Effector CD8-positive, alpha-beta T cell (primary cell): ENCODE results near the gene NRXN3.

Experiments
- DNase-seq: peaks from one replicate; lab custom pipeline; 2025; lab: John Stamatoyannopoulos, UW
- total RNA-seq, 4 experiments: gene quantifications; one replicate each; lab custom pipeline; 2026; lab: John Stamatoyannopoulos, UW

The NRXN3 gene
- total RNA-seq = 0 to 0.54 (median 0.13) reads per million in 4 experiments

DNA sequence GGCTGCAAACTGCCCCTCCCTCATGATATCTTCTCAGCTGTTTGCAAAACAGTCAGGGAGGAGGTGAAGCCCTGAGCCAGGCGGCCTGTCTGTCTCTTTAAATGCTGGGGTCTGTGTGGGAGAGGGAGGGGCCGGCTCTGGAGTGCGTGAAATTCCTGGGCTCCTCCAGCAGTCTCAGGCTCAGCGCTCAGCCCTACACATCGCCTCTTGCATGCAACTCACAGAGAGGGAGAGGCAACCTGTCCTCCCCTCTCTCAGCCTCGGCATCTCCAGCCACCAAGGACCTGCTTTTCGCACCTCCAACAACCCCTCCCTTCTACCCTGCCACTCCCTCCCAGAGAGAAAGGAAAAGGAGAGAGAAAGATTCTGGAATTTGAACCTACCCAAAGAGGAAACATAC is at the start of gene NRXN3:
Gene NRXN3 (plus strand): TSS at position 171 of the 400 bp plus-strand sequence. CDS start 72,721 bp downstream, outside the sequence.
- no peak for DNase-seq

DNA sequence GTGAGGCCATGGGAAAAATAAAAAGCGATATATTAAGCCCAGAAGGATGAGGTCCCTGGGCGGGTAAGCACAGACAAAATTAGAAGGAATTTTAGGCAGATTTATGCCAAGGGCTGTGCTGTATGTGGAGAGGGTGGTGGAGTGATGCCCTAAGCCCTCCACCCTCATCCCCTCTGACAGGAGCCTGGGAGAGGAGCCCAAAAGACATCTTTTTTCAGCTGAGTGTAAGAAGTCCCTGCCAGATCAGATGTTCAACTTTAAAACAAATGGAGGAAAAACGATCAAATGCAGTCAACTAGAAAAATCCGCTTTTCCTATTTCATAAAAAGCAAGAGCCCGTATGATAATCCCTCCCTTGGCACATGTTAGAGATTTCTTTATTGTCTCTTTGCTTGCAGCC is 47.7 kb upstream of the NRXN3 start:
- DNase-seq = no peak

DNA sequence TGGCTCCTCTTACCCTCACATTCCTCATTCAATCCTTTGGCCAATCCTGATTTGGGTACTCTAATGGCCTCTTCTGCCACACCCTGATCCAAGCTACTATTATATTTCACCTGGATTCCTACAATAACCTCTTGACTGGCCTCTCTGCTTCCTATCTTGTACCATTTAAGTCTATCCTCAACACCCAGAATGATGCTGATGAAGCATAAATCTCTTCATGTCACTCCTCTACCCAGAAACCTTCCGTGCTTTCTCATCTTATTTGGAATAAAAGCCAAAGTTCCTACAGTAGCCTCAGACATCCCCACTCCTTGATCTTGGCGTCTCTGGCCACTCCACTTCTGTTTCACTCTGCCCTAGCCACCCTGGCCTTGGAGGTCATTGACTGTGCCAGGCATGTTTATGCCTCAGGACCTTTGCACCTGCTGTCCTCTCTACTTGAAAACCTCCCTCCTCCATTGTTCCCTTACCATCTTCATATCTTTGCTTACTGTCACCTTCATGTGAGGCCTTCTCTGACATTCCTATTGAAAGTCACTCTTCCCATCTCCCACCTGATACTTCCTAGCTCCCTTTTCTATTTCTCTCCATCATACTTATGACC is 46.4 kb upstream of the NRXN3 start:
- no peak for DNase-seq

DNA sequence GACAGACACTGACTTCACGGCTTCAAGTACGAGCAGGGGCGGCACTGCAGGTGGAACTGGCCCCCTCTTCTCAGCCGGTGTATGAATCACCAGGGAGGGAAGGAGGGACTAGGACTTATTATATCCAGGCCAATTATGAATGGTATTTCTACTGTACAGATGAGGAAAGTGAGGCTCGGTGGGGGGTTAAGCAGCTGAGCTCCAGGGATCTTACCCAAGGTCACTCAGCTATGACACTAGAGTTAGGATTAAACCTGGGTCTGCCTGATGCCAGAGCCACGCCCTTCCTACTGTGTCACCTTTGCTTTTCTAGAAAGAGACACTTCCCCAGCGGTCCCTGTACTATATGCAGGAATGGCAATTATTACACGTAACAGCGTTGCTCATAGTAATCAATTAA is 42.2 kb upstream of the NRXN3 start:
- no peak for DNase-seq

- no peak for DNase-seq
Measured at GRCh38 chr14:78129375-78129774, 40.8 kb upstream of the NRXN3 start.

DNA sequence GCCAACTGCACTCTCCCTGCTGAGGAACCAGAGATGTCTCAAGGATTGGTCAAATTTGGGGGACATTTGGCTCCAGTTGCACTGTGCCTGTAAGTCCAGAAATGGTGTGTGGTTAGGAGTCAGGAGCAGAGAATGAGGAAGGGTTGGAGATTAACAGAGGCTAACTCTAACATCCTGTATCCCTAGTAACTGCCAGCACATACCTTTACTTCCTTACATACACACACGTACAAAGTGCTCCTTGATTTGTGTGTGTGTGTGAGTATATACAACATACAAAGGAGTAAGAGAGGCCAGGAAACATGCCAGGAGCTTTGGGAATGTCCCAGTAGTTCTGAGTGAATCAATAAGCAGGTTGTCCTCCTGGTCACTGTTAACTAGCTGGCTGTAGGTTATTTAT is 39.8 kb upstream of the NRXN3 start:
- DNase-seq = no peak

DNA sequence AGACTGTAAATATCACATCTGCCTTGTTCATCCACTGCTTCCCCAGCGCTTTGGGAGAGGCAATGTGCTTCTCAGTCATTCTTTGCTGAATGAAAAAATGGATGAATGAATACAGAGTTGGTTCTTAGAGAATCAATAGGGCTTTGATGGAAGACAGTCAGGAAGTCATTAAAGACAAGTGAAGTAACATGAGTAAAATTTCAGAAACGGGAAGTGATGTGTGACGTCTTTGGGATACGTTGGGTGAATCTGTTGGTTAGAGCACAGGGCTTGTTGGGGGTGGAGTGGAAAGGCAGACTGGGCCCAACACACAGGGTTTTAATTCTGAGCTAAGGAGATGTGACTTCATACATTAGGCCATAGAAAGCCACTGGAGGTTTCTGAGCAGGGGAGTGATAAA is 39.0 kb upstream of the NRXN3 start:
- no peak for DNase-seq

DNA sequence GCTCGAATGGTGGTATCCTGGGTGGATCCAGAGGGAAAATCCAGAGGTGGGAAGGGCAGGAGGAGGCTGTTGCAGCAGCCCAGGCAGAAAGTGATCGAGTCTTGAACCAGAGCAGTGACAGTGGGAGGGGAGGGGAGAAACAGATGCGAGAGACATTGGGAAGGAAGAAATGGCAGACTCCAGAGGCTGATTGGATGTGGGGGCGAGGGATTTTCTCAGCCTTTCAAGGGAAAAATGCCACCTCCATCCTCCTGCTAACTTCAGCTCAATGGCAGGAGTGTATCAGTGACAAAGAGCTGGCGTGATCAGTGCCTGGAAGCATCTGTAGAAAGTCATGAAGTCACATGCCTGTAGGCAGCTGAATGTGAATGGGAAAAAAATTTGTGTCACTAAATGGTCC is 38.6 kb upstream of the NRXN3 start:
- no peak for DNase-seq

DNA sequence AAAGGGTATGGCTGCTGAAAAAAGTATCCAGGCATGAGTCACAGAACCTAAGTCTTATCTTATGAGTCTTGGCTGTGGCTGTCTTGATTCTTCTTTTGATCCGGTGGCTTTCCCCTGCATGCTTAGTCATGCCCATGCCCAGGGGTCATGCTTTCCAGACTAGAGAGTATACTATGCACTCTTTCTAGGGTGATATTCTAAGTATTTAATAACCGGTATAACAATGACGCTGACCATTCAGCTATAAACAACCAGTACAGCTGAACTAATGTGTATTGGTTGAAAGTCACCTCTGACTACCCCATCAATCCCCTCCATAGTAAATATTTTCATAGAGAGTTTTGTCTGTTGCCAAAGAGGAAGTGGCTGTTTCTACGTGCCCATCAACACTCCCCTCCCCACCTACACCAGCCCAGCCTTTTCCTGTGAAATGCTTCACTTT is 34.7 kb upstream of the NRXN3 start:
- DNase-seq = no peak

- DNase-seq = no peak
Measured at GRCh38 chr14:78136695-78137094, 33.5 kb upstream of the NRXN3 start.

- DNase-seq = no peak
Measured at GRCh38 chr14:78141590-78141989, 28.6 kb upstream of the NRXN3 start.

GRCh38 chr14:78142998-78143397 is 27.2 kb upstream of the NRXN3 start:
- DNase-seq = no peak

GRCh38 chr14:78143489-78144145 is 26.6 kb upstream of the NRXN3 start:
- DNase-seq = no peak

DNA sequence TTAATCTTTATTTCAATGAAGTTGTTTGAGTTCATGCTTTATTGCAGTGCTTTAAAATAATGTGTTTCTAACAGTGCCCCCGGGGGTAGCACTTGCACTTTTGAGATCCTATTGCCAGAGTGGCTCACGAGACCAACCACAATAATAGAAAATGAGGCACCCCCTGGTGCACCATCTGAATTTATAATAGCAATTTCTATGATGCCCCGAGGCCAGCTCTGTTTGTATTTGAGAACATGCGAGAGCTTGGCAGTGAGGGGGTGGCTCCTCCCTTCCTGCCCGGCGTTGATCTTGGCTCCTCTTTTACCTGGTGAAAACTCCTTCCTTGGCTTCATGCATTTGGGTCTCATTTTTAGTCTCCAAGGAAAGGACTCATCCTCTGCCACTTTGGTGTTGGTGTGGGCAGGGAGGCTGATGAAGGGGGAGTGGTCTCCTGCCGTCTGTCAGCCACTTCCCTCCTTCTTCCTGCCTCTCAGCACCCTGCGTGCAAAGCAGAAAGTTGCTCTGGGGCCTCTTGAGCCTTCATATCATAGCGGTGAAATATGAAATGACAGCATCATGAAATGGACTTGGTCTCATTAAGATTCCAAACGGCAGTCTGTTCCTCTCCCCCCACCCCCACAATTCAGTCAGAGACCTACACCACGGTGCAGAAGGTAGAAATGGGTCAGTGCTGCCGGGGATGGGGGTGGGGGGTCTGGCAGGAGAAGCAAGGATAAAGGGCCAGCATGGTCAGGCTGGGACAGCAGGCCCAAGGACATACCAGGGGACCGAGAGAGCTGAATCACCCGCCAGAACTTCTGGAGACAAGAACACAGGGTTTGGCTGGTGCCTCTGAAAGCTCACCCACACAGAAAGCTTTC is 17.7 kb upstream of the NRXN3 start:
- no peak for DNase-seq

- no peak for DNase-seq
Measured at GRCh38 chr14:78153064-78153341, 17.2 kb upstream of the NRXN3 start.

DNA sequence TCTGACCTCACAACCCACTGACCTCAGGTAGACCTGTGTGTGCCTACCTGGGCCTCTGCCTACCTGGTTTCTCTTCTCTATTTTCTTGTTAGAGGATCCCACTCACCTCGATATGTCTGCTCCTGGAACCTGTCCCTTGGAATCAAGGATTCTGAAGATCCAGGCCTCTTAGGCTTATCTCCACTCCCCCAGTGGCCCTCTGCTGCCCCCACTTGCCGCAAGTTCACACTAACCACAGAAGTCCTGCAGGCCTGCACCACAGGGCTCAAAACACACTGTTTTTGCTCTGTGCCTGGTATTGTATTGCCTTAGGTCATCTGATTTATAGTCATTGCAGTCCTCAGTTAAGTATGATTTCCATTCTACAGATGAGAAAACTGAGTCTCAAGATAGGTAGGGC is 15.3 kb upstream of the NRXN3 start:
- no peak for DNase-seq

GRCh38 chr14:78156196-78156595 is 14.0 kb upstream of the NRXN3 start:
- DNase-seq = no peak

- no peak for DNase-seq
Measured at GRCh38 chr14:78157494-78158437, 12.4 kb upstream of the NRXN3 start.

DNA sequence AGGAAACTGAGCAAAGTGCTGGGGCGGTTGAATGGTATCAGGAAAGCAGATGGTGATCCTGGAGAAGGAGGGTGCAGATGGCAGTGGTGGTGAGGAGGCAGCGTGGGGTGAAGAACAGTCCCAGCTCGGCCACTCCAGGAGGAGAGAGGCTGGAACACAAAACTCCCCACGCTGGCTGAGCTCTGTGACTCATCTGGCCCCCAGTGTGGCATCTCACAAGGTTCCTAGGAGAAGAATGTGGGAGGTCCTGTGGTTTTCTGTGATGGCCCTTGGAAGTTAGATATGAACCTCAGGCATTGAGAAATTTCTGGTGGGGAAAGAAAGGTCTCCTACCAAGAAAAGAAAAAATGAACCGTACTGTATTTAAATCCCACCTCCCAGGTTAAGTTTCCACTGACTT is 8.0 kb upstream of the NRXN3 start:
- no peak for DNase-seq

GRCh38 chr14:78164226-78164853 is 5.8 kb upstream of the NRXN3 start:
- DNase-seq = no peak

DNA sequence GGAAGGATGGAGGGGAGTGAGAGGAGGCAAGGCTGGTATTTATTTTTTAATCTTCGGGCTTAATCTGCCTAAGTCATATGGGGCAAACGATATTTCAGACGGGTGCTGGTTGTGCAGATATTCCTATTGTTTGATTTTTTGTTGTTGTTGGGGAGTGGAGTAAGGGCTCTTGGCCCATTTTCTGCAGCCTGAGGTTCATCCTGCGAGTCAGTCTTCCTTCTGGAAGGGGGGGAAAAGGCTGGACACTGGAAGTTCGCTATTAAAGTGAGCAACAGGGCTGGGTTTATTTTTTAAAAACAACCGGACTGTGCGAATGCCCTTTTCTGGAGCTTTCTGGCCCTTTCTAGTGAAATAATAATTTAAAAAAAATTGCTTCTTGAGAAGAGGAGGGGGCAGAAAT is 2.3 kb downstream of the NRXN3 start:
- DNase-seq = no peak
